NK-92 treated with Interleukin-12 subunit alpha and Interleukin-12 subunit beta, amount 100 ng/mL, for 24 hours (cell line): ENCODE measurements around the gene AHSP.
"Not testable (repeated sequence)": the region's sequence is repeated elsewhere in the genome, so short reads cannot be mapped to it uniquely, and the experiment has no call there.

Experiments used
- DNase-seq: peaks from one replicate; lab custom pipeline; 2025; lab: John Stamatoyannopoulos, UW

The AHSP gene

DNA sequence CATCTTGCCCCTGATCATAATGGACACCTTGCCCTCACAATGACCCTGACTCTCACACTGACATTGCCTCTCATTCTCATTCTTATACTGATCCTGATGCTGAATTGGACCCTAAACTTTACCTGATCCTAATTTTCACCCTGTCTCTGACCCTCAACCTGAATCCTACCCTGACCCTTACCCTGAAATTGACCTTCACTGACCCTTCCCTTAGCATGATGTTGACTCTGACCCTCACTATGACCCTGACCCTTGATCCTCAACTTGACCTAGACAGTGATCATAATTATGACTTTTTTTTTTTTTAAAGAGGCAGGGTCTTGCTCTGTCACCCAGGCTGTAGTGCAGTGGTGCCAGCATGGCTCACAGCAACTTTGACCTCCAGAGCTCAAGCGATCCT, 3.4 kb downstream of the AHSP start:
- no peak for DNase-seq

GRCh38 chr16:31532120-31532519, 4.4 kb downstream of the AHSP start:
- no peak for DNase-seq

DNA sequence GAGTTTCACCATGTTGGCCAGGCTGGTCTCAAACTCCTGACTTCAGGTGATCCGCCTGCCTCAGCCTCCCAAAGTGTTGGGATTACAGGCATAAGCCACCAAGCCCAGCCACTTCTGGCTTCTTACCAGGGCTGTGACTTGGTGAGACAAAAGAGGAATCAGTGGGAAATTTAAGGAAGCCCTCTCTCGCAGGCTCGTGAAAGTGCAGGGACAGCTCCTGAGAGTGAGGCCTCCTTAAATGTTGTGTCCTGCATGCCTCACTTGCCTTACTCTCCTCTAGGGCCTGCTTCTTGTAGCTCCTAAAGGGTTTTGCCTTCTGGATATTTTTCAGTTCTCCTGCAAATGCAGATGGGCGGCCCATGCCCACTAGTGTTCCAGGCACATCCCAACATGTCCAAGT, 5.2 kb downstream of the AHSP start:
- DNase-seq: no peak

- DNase-seq: no peak
Measured at GRCh38 chr16:31535737-31536136, 8.0 kb downstream of the AHSP start.

- no peak for DNase-seq
Measured at GRCh38 chr16:31536804-31537361, 9.2 kb downstream of the AHSP start.

- DNase-seq: no peak
Measured at GRCh38 chr16:31537362-31538242, 9.9 kb downstream of the AHSP start.

GRCh38 chr16:31538243-31538598, 10.5 kb downstream of the AHSP start:
- not testable (repeated sequence) for DNase-seq

GRCh38 chr16:31539762-31540161, 12.1 kb downstream of the AHSP start:
- DNase-seq: not testable (repeated sequence)

DNA sequence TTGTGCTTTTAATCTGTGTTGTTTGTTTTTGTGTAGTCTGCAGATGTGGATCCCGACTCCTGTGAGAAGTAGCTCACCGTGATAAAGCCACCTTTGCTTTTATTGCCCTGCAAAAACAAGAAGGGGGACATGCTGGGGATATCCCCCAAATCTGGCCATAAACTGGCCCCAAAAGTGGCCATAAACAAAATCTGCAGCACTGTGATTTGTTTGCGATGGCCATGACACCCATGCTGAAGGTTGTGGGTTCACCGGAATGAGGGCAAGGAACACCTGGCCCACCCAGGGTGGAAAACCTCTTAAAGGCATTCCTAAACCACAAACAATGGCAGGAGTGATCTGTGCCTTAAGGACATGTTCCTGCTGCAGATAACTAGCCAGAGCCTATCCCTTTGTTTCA, 15.1 kb downstream of the AHSP start:
- no peak for DNase-seq

DNA sequence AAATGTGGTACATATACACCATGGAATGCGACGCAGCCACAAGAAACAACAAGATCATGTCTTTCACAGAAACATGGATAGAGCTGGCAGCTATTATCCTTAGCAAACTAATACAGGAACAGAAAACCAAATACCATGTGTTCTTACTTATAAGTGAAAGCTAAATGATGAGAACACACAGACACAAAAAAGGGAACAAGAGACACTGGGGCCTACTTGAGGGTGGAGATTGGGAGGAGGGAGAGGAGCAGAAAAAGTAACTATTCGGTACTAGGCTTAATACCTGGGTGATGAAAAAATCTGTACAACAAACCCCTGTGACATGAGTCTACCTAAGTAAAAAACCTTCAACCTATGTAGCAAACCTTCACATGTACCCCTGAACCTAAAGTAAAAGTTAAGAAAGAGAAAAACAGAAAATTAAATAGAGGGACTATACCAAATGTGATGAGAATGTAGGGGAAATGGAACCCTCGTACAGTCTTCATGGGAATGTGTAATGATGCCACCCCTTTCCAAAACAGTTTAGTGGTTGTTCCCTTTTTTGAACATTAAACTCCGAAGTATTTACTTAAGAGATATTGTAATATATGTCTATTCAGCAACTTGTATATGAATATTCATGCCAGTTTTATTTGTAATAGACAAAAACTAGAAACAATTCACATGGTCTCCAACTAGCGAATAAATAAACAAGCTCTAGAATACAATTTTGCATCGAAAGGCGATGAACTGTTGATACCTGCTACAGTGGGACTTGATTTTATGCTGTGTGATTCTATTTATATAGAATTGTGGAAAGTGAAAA, 33.9 kb downstream of the AHSP start:
- no peak for DNase-seq

- no peak for DNase-seq
Measured at GRCh38 chr16:31568577-31569359, 41.1 kb downstream of the AHSP start.

DNA sequence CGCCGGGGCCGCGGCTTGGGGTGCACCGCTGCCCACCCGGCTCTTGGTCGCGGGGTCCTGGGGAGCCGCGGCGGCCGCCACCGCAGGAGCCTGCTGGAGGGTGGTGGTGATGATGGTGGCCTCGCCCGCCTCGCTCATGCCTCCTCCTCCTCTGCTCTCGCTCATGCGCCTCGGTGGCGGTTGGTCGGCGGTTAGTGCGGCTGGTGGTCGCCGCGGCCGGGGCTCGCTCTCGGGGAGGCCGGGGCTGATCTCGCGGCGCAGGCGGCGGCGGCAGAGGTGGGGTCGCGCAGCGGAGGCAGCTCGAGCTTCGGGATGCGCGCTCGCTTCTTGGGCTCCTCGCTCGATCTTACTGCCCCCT, 41.6 kb downstream of the AHSP start:
- DNase-seq: no peak

GRCh38 chr16:31572821-31573220, 45.1 kb downstream of the AHSP start:
- no peak for DNase-seq

- DNase-seq: not testable (repeated sequence)
Measured at GRCh38 chr16:31574159-31574558, 46.5 kb downstream of the AHSP start.

- DNase-seq: no peak
Measured at GRCh38 chr16:31577411-31577810, 49.7 kb downstream of the AHSP start.
